SJCRH30 (cell line): ENCODE measurements around the gene SPATS2. TPM values are rescaled to one million over a fixed set of nuclear protein-coding genes. Genes with fewer than 3 reads are reported as not detected.
"Not testable (repeated sequence)": the region's sequence is repeated elsewhere in the genome, so short reads cannot be mapped to it uniquely, and the experiment has no call there.

Source experiments
- DNase-seq, 2 experiments: peaks; one replicate each; pipeline ENCODE4 v3.0.0-alpha.2; 2015 to 2020
- H3K27ac ChIP-seq: fragments of 250-450 bp; sonication (Bioruptor Pico); 2 replicates; pipeline ENCODE4 v1.5.1; 2020; ENCODE audit warnings: mild to moderate bottlenecking, moderate library complexity
- H3K27me3 ChIP-seq: fragments of 250-450 bp; sonication (Bioruptor Pico); 2 replicates; pipeline ENCODE4 v1.5.1; 2020; ENCODE audit warnings: mild to moderate bottlenecking, moderate library complexity
- H3K36me3 ChIP-seq: fragments of 250-450 bp; sonication (Bioruptor Pico); 2 replicates; pipeline ENCODE4 v1.5.1; 2020; ENCODE audit warnings: mild to moderate bottlenecking, moderate library complexity
- H3K4me1 ChIP-seq: fragments of 250-450 bp; sonication (Bioruptor Pico); 2 replicates; pipeline ENCODE4 v1.5.1; 2020; ENCODE audit warnings: mild to moderate bottlenecking, moderate library complexity
- H3K4me3 ChIP-seq: fragments of 250-450 bp; sonication (Bioruptor Pico); 2 replicates; pipeline ENCODE4 v1.5.1; 2020; ENCODE audit warnings: mild to moderate bottlenecking, moderate library complexity
- H3K9me3 ChIP-seq: fragments of 250-450 bp; sonication (Bioruptor Pico); replicated peaks from 2 replicates; pipeline ENCODE4 v1.5.1; 2020; ENCODE audit warnings: mild to moderate bottlenecking, moderate library complexity
- total RNA-seq: library from RNA; depleted of rRNA; stranded (reverse); fragments of >200 nt; shearing (Covaris generic); gene quantifications from 2 replicates; pipeline ENCODE4 v1.2.3, GENCODE V29; 2014

Gene SPATS2
- total RNA-seq, 1 experiment from 2014 or later: 72.6 TPM

DNA sequence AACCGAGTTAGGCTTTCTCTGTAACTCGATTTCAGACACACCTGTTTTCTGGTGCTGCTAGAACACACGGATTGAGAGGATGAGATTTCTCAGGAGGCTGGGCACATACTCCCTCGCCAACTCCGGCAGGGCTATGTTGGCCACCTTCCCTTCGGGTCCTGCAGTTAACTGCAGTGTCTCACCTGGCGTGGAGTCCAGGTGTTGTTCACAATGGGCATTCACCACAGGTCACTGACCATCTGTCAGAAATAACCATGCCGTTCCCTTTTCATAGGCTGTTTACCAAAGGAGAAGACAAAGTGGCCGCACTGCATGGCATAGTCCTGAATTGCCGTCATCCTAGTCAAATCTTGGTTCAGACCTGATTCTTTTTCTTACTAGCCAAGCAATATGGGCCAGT, 166.1 kb downstream of the SPATS2 start:
- Histone ChIP-seq H3K4me1 (peaks cover 7% of the 10 kb centered on the region; the same call in 1 of the 2 replicates), H3K4me3 (no peak overlapping the region), H3K9me3 (no peaks in the 10 kb centered on the region), H3K27me3 (peaks cover 12% of the 10 kb centered on the region), H3K27ac (no peak overlapping the region), H3K36me3 (peaks cover 7% of the 10 kb centered on the region)
- DNase-seq: no peak

DNA sequence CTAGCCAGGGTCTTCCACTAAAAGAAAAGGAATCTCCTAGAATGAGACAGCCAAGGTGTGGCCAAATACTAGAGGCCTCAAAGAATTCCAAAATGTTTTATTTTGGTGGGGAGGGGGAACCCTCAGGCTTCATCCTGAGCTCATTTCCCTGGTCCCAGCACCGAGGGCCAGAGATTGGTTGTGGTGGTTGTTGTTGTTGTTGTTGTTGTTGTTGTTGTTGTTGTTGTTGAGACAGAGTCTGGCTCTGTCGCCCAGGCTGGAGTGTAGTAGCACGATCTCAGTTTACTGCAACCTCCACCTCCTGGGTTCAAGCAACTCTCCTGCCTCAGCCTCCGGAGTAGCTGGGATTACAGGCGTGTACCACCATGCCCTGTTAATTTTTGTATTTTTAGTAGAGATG, 166.9 kb downstream of the SPATS2 start:
- H3K27me3 ChIP-seq: peaks cover 13% of the 10 kb centered on the region
- not testable (repeated sequence) for H3K4me1 ChIP-seq, DNase-seq, H3K4me3 ChIP-seq, H3K27ac ChIP-seq, H3K36me3 ChIP-seq, H3K9me3 ChIP-seq

DNA sequence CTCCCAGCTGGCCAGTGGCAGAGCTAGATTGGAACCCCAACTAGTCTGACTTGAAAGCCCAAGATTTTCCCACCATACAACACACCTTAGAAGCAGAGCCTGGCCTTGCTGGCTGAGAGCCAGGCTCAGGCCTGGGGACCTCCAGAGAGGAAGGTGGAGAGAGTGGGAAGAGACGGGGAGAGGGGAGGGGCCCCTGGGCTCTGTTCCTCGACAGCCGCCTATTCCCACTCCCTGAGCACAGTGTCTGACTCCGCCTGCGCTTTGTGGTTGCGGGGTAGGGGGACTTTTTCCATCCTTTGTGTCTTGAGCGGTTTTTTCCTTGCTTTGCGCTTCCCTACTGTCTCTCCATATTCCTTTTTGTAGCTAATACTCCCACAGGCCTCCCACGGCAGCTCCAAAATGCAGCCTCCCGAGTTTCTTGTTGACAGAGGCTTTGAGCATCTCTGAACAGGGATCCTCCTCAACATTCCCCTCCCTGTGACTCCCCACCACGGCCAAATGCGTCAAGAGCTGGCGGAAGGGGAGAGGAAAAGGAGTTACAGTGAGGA, 167.5 kb downstream of the SPATS2 start:
- Histone ChIP-seq H3K4me3 (no peak overlapping the region), H3K4me1 (peaks cover 10% of the 10 kb centered on the region; the same call in 1 of the 2 replicates)
- peak in 1 of 2 experiments; percentile 57 for DNase-seq

GRCh38 chr12:49535921-49536525, 168.8 kb downstream of the SPATS2 start:
- Histone ChIP-seq H3K27ac (no peak overlapping the region), H3K9me3 (no peaks in the 10 kb centered on the region), H3K4me3 (no peak overlapping the region), H3K4me1 (peaks cover 20% of the 10 kb centered on the region), H3K36me3 (no peaks in the 10 kb centered on the region), H3K27me3 (peaks cover 24% of the 10 kb centered on the region)
- DNase-seq: no peak

More for the DNA sequence above, 167.5 kb downstream of the SPATS2 start:
- peaks cover 18% of the 10 kb centered on the region for H3K27me3 ChIP-seq
- H3K27ac ChIP-seq: no peak overlapping the region
- H3K36me3 ChIP-seq: no peaks in the 10 kb centered on the region
- no peaks in the 10 kb centered on the region for H3K9me3 ChIP-seq

DNA sequence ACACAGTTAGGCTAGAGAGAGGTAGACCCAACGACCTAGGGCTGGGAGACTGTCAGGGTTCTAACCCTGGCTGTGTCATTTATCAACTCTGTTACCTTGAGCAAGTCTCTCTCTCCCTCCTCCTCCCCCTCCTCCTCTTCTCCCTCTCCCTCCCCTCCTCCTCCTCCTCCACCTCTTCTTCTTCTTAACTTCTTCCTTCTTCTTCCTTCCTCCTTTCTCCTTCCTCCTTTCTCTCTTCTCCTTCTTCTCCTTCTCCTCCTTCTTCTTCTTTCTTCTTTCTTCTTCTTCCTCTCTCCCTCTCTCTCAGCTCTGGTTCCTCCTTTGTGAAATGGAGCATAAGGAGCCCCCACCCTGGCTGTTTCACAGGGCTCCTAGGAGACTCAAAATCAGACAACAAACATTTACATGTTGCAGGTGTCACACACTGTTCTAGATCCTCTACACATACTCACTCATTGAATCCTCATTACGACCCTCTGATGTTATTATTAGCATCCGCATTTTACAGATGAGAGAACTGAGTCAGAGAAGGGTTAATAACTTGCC, 169.3 kb downstream of the SPATS2 start:
- no peak overlapping the region for H3K27ac ChIP-seq
- H3K9me3 ChIP-seq: no peaks in the 10 kb centered on the region
- no peaks in the 10 kb centered on the region for H3K36me3 ChIP-seq
- H3K4me3 ChIP-seq: no peak overlapping the region
- peaks cover 20% of the 10 kb centered on the region for H3K4me1 ChIP-seq
- peaks cover 24% of the 10 kb centered on the region for H3K27me3 ChIP-seq
- no peak for DNase-seq

- H3K27ac ChIP-seq: no peak overlapping the region
- no peaks in the 10 kb centered on the region for H3K9me3 ChIP-seq
- H3K36me3 ChIP-seq: no peaks in the 10 kb centered on the region
- DNase-seq: no peak
- peak overlapping the region; percentile 55 for H3K4me3 ChIP-seq
- peaks cover 24% of the 10 kb centered on the region for H3K27me3 ChIP-seq
- H3K4me1 ChIP-seq: peaks cover 20% of the 10 kb centered on the region
Measured at GRCh38 chr12:49537231-49537751, 170.0 kb downstream of the SPATS2 start.

DNA sequence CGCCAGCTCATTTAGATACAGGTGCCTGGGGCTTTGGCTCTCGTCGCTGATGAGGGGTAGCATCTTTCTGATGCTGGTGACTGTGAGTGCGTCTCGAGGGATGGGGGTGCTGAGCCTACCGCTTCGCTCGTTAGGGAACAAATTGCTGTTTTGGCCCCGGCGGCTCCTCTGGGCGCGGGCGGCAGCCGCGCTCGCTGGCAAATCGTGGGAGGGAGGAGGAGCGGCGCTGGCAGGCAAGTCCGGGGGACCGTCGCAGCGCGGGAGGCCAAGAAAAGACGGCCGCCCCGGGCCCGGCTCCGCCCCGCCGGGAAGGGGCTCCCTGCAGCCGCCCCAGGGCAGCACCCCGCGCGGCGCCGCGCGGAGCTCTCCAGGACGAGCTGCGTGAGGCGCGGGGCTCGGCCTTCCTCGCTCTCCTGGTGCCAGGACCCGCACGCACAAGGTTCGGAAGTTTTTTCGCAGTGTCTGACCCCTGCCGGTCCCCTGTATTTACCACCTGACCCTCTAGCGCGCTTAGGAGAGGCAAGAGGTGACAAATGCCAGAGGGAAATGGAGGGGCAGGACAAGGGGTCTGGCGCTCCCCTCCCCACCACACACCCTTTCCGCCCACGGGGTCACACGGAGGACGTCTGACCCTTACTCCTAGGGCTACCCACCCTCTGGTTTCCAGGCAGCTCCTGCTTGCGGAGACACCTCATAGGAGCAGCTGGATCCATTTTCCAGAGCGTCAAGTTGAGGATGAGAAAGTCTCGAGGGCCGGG, 170.7 kb downstream of the SPATS2 start:
- Histone ChIP-seq H3K4me3 (peak overlapping the region; percentile 55), H3K4me1 (peaks cover 20% of the 10 kb centered on the region), H3K36me3 (no peaks in the 10 kb centered on the region), H3K9me3 (no peaks in the 10 kb centered on the region), H3K27me3 (peaks cover 29% of the 10 kb centered on the region), H3K27ac (no peak overlapping the region)
- peak in 1 of 2 experiments; percentile 54 for DNase-seq

- Histone ChIP-seq H3K27me3 (peaks cover 29% of the 10 kb centered on the region), H3K4me3 (peak within 1 kb of the TSS; percentile 55), H3K27ac (no peak within 1 kb of the TSS), H3K4me1 (peaks cover 20% of the 10 kb centered on the region), H3K36me3 (no peaks in the 10 kb centered on the region), H3K9me3 (no peaks in the 10 kb centered on the region)
- DNase-seq: peak; percentile 87 to 94
Measured at GRCh38 chr12:49538510-49539403, 171.5 kb downstream of the SPATS2 start, which contains the start of gene KCNH3. Gene KCNH3, plus strand, starts transcription at chr12:49539030. Its CDS starts 387 bp downstream, at chr12:49539417.

GRCh38 chr12:49539406-49540228, 172.4 kb downstream of the SPATS2 start:
- Histone ChIP-seq H3K27me3 (peaks cover 29% of the 10 kb centered on the region), H3K4me1 (peaks cover 20% of the 10 kb centered on the region), H3K27ac (no peak overlapping the region), H3K36me3 (no peaks in the 10 kb centered on the region), H3K9me3 (no peaks in the 10 kb centered on the region), H3K4me3 (no peak overlapping the region)
- peak in 1 of 2 experiments; percentile 32 for DNase-seq

DNA sequence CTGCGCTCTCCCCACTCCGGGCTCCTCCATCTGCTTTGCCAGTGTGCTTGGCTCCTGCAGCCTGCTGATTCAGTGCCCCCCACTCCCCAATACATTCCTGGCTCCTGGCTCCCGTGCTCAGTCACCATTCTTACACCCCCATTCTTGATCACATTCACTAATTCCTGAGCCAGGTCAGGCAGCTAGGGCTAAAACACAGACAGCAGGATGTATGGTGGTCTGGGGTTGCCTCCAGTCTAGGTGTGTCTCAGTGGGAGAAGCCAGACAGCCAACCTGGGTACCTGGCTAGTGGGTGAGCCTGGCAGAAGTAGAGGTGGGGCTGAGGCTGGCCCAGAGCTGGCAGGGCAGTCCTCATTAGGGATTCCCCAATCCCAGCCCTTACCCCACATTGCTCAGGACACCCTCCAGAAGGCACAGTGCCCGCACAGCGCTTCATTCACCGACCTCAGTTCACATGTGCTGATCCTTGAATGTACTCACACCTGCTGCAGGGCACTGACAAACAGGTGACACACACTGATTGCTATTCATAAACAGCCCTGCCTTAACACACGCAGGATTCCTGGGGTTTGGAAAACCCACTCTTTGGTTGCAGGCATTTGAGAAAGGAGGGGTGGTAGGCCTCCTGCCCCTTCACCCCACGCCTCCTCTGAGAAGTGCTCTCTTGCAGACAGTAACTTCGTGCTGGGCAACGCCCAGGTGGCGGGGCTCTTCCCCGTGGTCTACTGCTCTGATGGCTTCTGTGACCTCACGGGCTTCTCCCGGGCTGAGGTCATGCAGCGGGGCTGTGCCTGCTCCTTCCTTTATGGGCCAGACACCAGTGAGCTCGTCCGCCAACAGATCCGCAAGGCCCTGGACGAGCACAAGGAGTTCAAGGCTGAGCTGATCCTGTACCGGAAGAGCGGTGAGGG, 173.2 kb downstream of the SPATS2 start:
- H3K9me3 ChIP-seq: no peaks in the 10 kb centered on the region
- no peak overlapping the region for H3K4me3 ChIP-seq
- H3K27ac ChIP-seq: no peak overlapping the region
- peaks cover 20% of the 10 kb centered on the region for H3K4me1 ChIP-seq
- peaks cover 34% of the 10 kb centered on the region for H3K27me3 ChIP-seq
- DNase-seq: no peak
- no peaks in the 10 kb centered on the region for H3K36me3 ChIP-seq

GRCh38 chr12:49541140-49541861, 174.0 kb downstream of the SPATS2 start:
- Histone ChIP-seq H3K4me3 (no peak overlapping the region), H3K27me3 (peaks cover 40% of the 10 kb centered on the region)
- DNase-seq: no peak

DNA sequence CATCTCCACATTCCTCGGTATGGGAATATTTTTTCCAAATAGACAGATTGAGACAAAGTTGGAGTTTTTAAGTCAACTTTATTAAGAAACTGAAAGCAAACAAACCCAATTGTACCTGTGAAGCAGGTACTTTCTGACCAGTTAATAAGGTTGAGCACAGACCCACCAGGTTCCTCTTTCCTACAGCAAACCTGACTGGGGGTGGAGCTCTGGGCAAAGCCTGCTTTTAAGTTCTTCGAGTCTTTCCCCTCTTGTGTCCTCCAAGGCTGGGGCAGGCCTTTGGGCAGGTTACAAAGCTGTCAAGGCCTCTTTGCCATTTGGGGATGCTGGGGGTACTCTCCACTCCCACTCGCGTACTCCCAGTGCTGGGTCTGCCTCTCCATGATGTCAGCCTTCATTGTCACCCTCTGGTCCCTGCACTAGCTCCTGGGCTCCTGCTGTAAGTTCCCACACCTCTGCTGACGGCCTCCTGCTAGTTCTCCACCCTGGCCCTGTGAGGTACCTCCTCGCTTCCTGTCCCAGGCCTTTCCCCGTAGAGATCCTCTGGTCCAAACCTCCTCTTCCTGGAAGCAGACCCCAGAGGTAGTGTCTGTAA, 174.7 kb downstream of the SPATS2 start:
- H3K27me3 ChIP-seq: peaks cover 33% of the 10 kb centered on the region
- DNase-seq: no peak
- peaks cover 16% of the 10 kb centered on the region for H3K4me1 ChIP-seq
- H3K36me3 ChIP-seq: no peaks in the 10 kb centered on the region
- H3K27ac ChIP-seq: no peak overlapping the region
- no peak overlapping the region for H3K4me3 ChIP-seq
- H3K9me3 ChIP-seq: no peaks in the 10 kb centered on the region

More at GRCh38 chr12:49541140-49541861, 174.0 kb downstream of the SPATS2 start:
- no peaks in the 10 kb centered on the region for H3K9me3 ChIP-seq
- H3K4me1 ChIP-seq: peaks cover 20% of the 10 kb centered on the region
- H3K27ac ChIP-seq: no peak overlapping the region
- H3K36me3 ChIP-seq: no peaks in the 10 kb centered on the region
